ENCODE measurements around the gene UBE2C. TPM values are rescaled to one million over a fixed set of nuclear protein-coding genes. Genes with fewer than 3 reads are reported as not detected.

UBE2C gene
- total and polyA plus RNA-seq, 9 donors = 23.1 to 50.4 (median 44.5) TPM

Other genes starting within 250 kb of the UBE2C start
- not detected for gene WFDC8, start 233.4 kb upstream of the UBE2C start, total RNA-seq
- not detected for gene WFDC8, start 233.4 kb upstream of the UBE2C start, polyA plus RNA-seq (ENCODE audit: insufficient read depth in 1 of 8, insufficient read length in 8 of 8, low replicate concordance in 1 of 8)
- gene WFDC10A, start 182.9 kb upstream of the UBE2C start, total RNA-seq = not detected
- gene WFDC10A, start 182.9 kb upstream of the UBE2C start, polyA plus RNA-seq (ENCODE audit: insufficient read depth in 1 of 8, insufficient read length in 8 of 8, low replicate concordance in 1 of 8) = not detected
- gene WFDC9, start 181.4 kb upstream of the UBE2C start, total RNA-seq = not detected
- not detected for gene WFDC9, start 181.4 kb upstream of the UBE2C start, polyA plus RNA-seq (ENCODE audit: insufficient read depth in 1 of 8, insufficient read length in 8 of 8, low replicate concordance in 1 of 8)
- gene WFDC11, start 142.4 kb upstream of the UBE2C start, total RNA-seq = not detected
- under 1 TPM in 1 of 8 donors, not detected in 7; 0.21 TPM for gene WFDC11, start 142.4 kb upstream of the UBE2C start, polyA plus RNA-seq (ENCODE audit: insufficient read depth in 1 of 8, insufficient read length in 8 of 8, low replicate concordance in 1 of 8)
- not detected for gene WFDC13, start 110.6 kb upstream of the UBE2C start, total RNA-seq
- gene WFDC13, start 110.6 kb upstream of the UBE2C start, polyA plus RNA-seq (ENCODE audit: insufficient read depth in 1 of 8, insufficient read length in 8 of 8, low replicate concordance in 1 of 8) = not detected
- gene WFDC10B, start 107.6 kb upstream of the UBE2C start, total RNA-seq = not detected
- gene WFDC10B, start 107.6 kb upstream of the UBE2C start, polyA plus RNA-seq (ENCODE audit: insufficient read depth in 1 of 8, insufficient read length in 8 of 8, low replicate concordance in 1 of 8) = not detected
- not detected for gene SPINT4, start 90.3 kb upstream of the UBE2C start, total RNA-seq
- not detected for gene SPINT4, start 90.3 kb upstream of the UBE2C start, polyA plus RNA-seq (ENCODE audit: insufficient read depth in 1 of 8, insufficient read length in 8 of 8, low replicate concordance in 1 of 8)
- gene WFDC3, start 20.8 kb upstream of the UBE2C start, total RNA-seq = 0.62 TPM
- gene WFDC3, start 20.8 kb upstream of the UBE2C start, polyA plus RNA-seq (ENCODE audit: insufficient read depth in 1 of 8, insufficient read length in 8 of 8, low replicate concordance in 1 of 8) = 1 to 10 TPM in 4 of 8 donors, under 1 TPM in 4; 0.31 to 2.4 (median 0.92) TPM
- gene DNTTIP1, start 20.7 kb upstream of the UBE2C start, total RNA-seq = 18.1 TPM
- gene DNTTIP1, start 20.7 kb upstream of the UBE2C start, polyA plus RNA-seq (ENCODE audit: insufficient read depth in 1 of 8, insufficient read length in 8 of 8, low replicate concordance in 1 of 8) = 10 to 100 TPM; 34.7 to 45.1 (median 43.2) TPM
- 3,356 TPM for gene TNNC2, start 14.7 kb downstream of the UBE2C start, total RNA-seq
- gene TNNC2, start 14.7 kb downstream of the UBE2C start, polyA plus RNA-seq (ENCODE audit: insufficient read depth in 1 of 8, insufficient read length in 8 of 8, low replicate concordance in 1 of 8) = 1,000 to 10,000 TPM; 3,151 to 8,511 (median 6,761) TPM
- 29.5 TPM for gene SNX21, start 21.2 kb downstream of the UBE2C start, total RNA-seq
- 10 to 100 TPM; 20.0 to 25.4 (median 22.1) TPM for gene SNX21, start 21.2 kb downstream of the UBE2C start, polyA plus RNA-seq (ENCODE audit: insufficient read depth in 1 of 8, insufficient read length in 8 of 8, low replicate concordance in 1 of 8)
- gene ACOT8, start 44.7 kb downstream of the UBE2C start, total RNA-seq = 19.7 TPM
- 10 to 100 TPM; 16.8 to 22.5 (median 18.4) TPM for gene ACOT8, start 44.7 kb downstream of the UBE2C start, polyA plus RNA-seq (ENCODE audit: insufficient read depth in 1 of 8, insufficient read length in 8 of 8, low replicate concordance in 1 of 8)
- 5.6 TPM for gene ZSWIM3, start 45.0 kb downstream of the UBE2C start, total RNA-seq
- 1 to 10 TPM; 3.1 to 4.1 (median 3.3) TPM for gene ZSWIM3, start 45.0 kb downstream of the UBE2C start, polyA plus RNA-seq (ENCODE audit: insufficient read depth in 1 of 8, insufficient read length in 8 of 8, low replicate concordance in 1 of 8)
- gene ZSWIM1, start 68.6 kb downstream of the UBE2C start, total RNA-seq = 5.1 TPM
- gene ZSWIM1, start 68.6 kb downstream of the UBE2C start, polyA plus RNA-seq (ENCODE audit: insufficient read depth in 1 of 8, insufficient read length in 8 of 8, low replicate concordance in 1 of 8) = 10 to 100 TPM in 4 of 8 donors, 1 to 10 TPM in 4; 8.1 to 12.3 (median 9.8) TPM
- gene SPATA25, start 75.0 kb downstream of the UBE2C start, total RNA-seq = 5.7 TPM
- 1 to 10 TPM; 4.1 to 9.3 (median 5.0) TPM for gene SPATA25, start 75.0 kb downstream of the UBE2C start, polyA plus RNA-seq (ENCODE audit: insufficient read depth in 1 of 8, insufficient read length in 8 of 8, low replicate concordance in 1 of 8)
- 15.0 TPM for gene NEURL2, start 78.6 kb downstream of the UBE2C start, total RNA-seq
- 10 to 100 TPM; 10.3 to 18.8 (median 16.0) TPM for gene NEURL2, start 78.6 kb downstream of the UBE2C start, polyA plus RNA-seq (ENCODE audit: insufficient read depth in 1 of 8, insufficient read length in 8 of 8, low replicate concordance in 1 of 8)
- gene CTSA, start 78.7 kb downstream of the UBE2C start, total RNA-seq = 38.9 TPM
- gene CTSA, start 78.7 kb downstream of the UBE2C start, polyA plus RNA-seq (ENCODE audit: insufficient read depth in 1 of 8, insufficient read length in 8 of 8, low replicate concordance in 1 of 8) = 10 to 100 TPM; 60.7 to 97.4 (median 68.5) TPM
- 17.9 TPM for gene PLTP, start 99.5 kb downstream of the UBE2C start, total RNA-seq
- gene PLTP, start 99.5 kb downstream of the UBE2C start, polyA plus RNA-seq (ENCODE audit: insufficient read depth in 1 of 8, insufficient read length in 8 of 8, low replicate concordance in 1 of 8) = 10 to 100 TPM; 13.0 to 39.4 (median 25.5) TPM
- 9.4 TPM for gene PCIF1, start 122.0 kb downstream of the UBE2C start, total RNA-seq
- gene PCIF1, start 122.0 kb downstream of the UBE2C start, polyA plus RNA-seq (ENCODE audit: insufficient read depth in 1 of 8, insufficient read length in 8 of 8, low replicate concordance in 1 of 8) = 10 to 100 TPM; 23.4 to 31.7 (median 27.9) TPM
- 7.8 TPM for gene ZNF335, start 159.6 kb downstream of the UBE2C start, total RNA-seq
- gene ZNF335, start 159.6 kb downstream of the UBE2C start, polyA plus RNA-seq (ENCODE audit: insufficient read depth in 1 of 8, insufficient read length in 8 of 8, low replicate concordance in 1 of 8) = 10 to 100 TPM in 4 of 8 donors, 1 to 10 TPM in 4; 8.2 to 12.4 (median 10.3) TPM
- gene MMP9, start 196.3 kb downstream of the UBE2C start, total RNA-seq = 0.13 TPM
- gene MMP9, start 196.3 kb downstream of the UBE2C start, polyA plus RNA-seq (ENCODE audit: insufficient read depth in 1 of 8, insufficient read length in 8 of 8, low replicate concordance in 1 of 8) = 1 to 10 TPM in 1 of 8 donors, under 1 TPM in 7; 0.13 to 1.1 (median 0.38) TPM
- 0.13 TPM for gene SLC12A5, start 216.6 kb downstream of the UBE2C start, total RNA-seq
- gene SLC12A5, start 216.6 kb downstream of the UBE2C start, polyA plus RNA-seq (ENCODE audit: insufficient read depth in 1 of 8, insufficient read length in 8 of 8, low replicate concordance in 1 of 8) = 1 to 10 TPM in 6 of 8 donors, under 1 TPM in 2; 0.87 to 2.3 (median 1.3) TPM